Measurements from ENCODE around the gene HMG20A. TPM values are rescaled to one million over a fixed set of nuclear protein-coding genes. Genes with fewer than 3 reads are reported as not detected.
A peak's percentile ranks its signal among the peaks of the same experiment; 100 is the strongest.

HMG20A gene
- total RNA-seq (2013) = 22.3 TPM
- polyA plus RNA-seq (10 to 100 TPM; 11.6 to 26.4 (median 17.7) TPM), polyA minus RNA-seq (12.5 and 15.2 TPM in 2 replicates), total RNA-seq (5.7 to 22.8 (median 20.6) reads per million in 11 experiments)

- Histone ChIP-seq H4K20me1 (ENCODE audit: insufficient read depth, low read length) (peaks cover 7% of the 10 kb centered on the region), H3K36me3 (replicated peaks in 1 of 2; ENCODE audit: control insufficient read depth in 1 of 2, insufficient read depth in 2 of 2, low read length in 2 of 2) (peaks cover 0 to 5% of the 10 kb centered on the region in 2 donors), H3K4me2 (replicated peaks; ENCODE audit: extremely low read depth, low read length, poor library complexity, severe bottlenecking) (peak within 1 kb of the TSS; percentile 89), H3K27ac (ENCODE audit: low read depth in 1 of 2, low read length in 2 of 2) (peak within 1 kb of the TSS; percentile 83 to 96), H3K79me2 (ENCODE audit: insufficient read depth, low read length) (peaks cover 79% of the 10 kb centered on the region), H3K4me1 (ENCODE audit: control insufficient read depth in 1 of 2, insufficient read depth in 2 of 2, low read length in 2 of 2) (peaks cover 26 to 40% of the 10 kb centered on the region in 2 donors), H3K9me3 (replicated peaks in 1 of 2; ENCODE audit: control insufficient read depth in 1 of 2, insufficient read depth in 1 of 2, low read length in 2 of 2) (no peaks in the 10 kb centered on the region), H2AFZ (ENCODE audit: insufficient read depth, low read depth, low read length, poor library complexity, severe bottlenecking) (peak within 1 kb of the TSS; percentile 89), H3K4me3 (replicated peaks in 1 of 3; ENCODE audit: low read depth in 2 of 3, low read length in 3 of 3) (peak within 1 kb of the TSS; percentile 79 to 98 (median 91)), H3K27me3 (ENCODE audit: control insufficient read depth in 2 of 2, insufficient read depth in 2 of 2, low read length in 2 of 2) (peaks cover 0 to 2% of the 10 kb centered on the region in 2 donors), H3K9ac (ENCODE audit: insufficient read depth, low read length, poor library complexity, severe bottlenecking) (peak within 1 kb of the TSS; percentile 83)
- peak in 2 of 3 donors; percentile 70 to 79 for DNase-seq
- Mint-ChIP-seq H3K27ac (peak within 1 kb of the TSS; percentile 93 to 97 (median 95)), H3K9me3 (peaks cover 0 to 2% (median 0%) of the 10 kb centered on the region in 7 donors), H3K4me1 (peaks cover 34% of the 10 kb centered on the region), H3K27me3 (ENCODE audit: low read depth in 3 of 3) (peaks cover 0 to 8% (median 6%) of the 10 kb centered on the region in 3 donors), H3K4me3 (peak within 1 kb of the TSS; percentile 91 to 95), H3K36me3 (peaks cover 5 to 8% of the 10 kb centered on the region in 2 donors)
- 0% methylated on average over 11 of the region's 25 CpGs for whole genome bisulfite sequencing (ENCODE audit: insufficient coverage)
- intact Hi-C loops (cut with micrococcal nuclease) = loop anchor here in 1 of 2 donors (5.0 to 10.0 kb wide), 2 partner anchors 488 to 516 kb away; partner anchors contain the start of genes RCN2 and SCAPER
- TF ChIP-seq, protein P1, sequence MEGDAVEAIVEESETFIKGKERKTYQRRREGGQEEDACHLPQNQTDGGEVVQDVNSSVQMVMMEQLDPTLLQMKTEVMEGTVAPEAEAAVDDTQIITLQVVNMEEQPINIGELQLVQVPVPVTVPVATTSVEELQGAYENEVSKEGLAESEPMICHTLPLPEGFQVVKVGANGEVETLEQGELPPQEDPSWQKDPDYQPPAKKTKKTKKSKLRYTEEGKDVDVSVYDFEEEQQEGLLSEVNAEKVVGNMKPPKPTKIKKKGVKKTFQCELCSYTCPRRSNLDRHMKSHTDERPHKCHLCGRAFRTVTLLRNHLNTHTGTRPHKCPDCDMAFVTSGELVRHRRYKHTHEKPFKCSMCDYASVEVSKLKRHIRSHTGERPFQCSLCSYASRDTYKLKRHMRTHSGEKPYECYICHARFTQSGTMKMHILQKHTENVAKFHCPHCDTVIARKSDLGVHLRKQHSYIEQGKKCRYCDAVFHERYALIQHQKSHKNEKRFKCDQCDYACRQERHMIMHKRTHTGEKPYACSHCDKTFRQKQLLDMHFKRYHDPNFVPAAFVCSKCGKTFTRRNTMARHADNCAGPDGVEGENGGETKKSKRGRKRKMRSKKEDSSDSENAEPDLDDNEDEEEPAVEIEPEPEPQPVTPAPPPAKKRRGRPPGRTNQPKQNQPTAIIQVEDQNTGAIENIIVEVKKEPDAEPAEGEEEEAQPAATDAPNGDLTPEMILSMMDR (IDR thresholded peaks at IDR 0.05) = no peak
Observed at GRCh38 chr15:77420610-77421369, at the start of gene HMG20A. TSS of gene HMG20A (plus strand) at chr15:77420888. CDS start at chr15:77458408, 37,520 bp downstream.

DNA sequence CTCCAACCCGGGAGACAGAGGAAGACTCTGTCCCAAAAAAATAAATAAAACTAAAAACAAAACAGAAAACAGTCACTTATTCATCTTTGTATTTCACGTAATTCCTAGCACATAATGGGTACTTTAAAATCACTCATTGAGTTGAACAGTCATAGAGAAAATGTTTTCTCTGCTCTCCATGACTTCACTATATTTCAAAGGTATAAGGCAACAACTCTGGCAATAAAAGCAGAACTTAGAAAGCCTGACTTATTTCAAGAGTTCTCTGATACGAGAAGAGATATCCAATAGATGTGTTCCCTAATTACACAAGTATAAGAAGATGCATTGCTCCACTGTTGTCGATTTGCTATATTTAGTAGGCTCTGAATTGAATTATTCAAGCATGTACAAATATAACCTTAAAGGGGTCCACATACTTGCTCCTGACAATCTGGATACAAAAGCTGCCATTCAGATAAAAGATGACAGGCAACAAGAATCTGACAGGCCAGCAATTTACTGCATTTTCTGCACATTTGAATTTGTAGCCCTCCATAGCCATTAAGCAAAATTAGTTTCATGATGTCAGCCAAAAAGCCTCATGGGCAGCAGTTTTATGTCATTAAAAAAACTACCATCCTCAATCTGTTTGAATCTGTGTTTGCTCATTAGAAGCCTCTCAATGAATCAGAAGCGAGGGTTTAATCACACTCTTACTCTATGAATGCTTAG, 48.7 kb upstream of the HMG20A start:
- Histone ChIP-seq H3K36me3 (replicated peaks in 1 of 2; ENCODE audit: control insufficient read depth in 1 of 2, insufficient read depth in 2 of 2, low read length in 2 of 2) (no peaks in the 10 kb centered on the region), H3K4me1 (ENCODE audit: control insufficient read depth in 1 of 2, insufficient read depth in 2 of 2, low read length in 2 of 2) (no peaks in the 10 kb centered on the region), H3K27me3 (ENCODE audit: control insufficient read depth in 2 of 2, insufficient read depth in 2 of 2, low read length in 2 of 2) (no peaks in the 10 kb centered on the region), H3K9me3 (replicated peaks in 1 of 2; ENCODE audit: control insufficient read depth in 1 of 2, insufficient read depth in 1 of 2, low read length in 2 of 2) (no peaks in the 10 kb centered on the region), H3K27ac (ENCODE audit: low read depth in 1 of 2, low read length in 2 of 2) (no peak overlapping the region), H4K20me1 (ENCODE audit: insufficient read depth, low read length) (peaks cover 4% of the 10 kb centered on the region), H2AFZ (ENCODE audit: insufficient read depth, low read depth, low read length, poor library complexity, severe bottlenecking) (no peak overlapping the region), H3K4me2 (replicated peaks; ENCODE audit: extremely low read depth, low read length, poor library complexity, severe bottlenecking) (no peak overlapping the region), H3K4me3 (replicated peaks in 1 of 3; ENCODE audit: low read depth in 2 of 3, low read length in 3 of 3) (no peak overlapping the region), H3K79me2 (ENCODE audit: insufficient read depth, low read length) (no peaks in the 10 kb centered on the region), H3K9ac (ENCODE audit: insufficient read depth, low read length, poor library complexity, severe bottlenecking) (no peak overlapping the region)
- H3K27me3 Mint-ChIP-seq (ENCODE audit: low read depth in 3 of 3) = peaks cover 0 to 2% (median 0%) of the 10 kb centered on the region in 3 donors
- TF ChIP-seq, protein P1 (IDR thresholded peaks at IDR 0.05) = no peak
- H3K36me3 Mint-ChIP-seq = no peaks in the 10 kb centered on the region
- no peak overlapping the region for H3K4me3 Mint-ChIP-seq
- no peaks in the 10 kb centered on the region for H3K4me1 Mint-ChIP-seq
- no peak for DNase-seq
- no CpG with 5 or more reads among the region's 5 CpGs for WGBS (ENCODE audit: insufficient coverage)
- intact Hi-C loops (cut with micrococcal nuclease) = no loop called here
- no peak overlapping the region for H3K27ac Mint-ChIP-seq
- peaks cover 0 to 5% (median 0%) of the 10 kb centered on the region in 7 donors for H3K9me3 Mint-ChIP-seq

Measured in CD14-positive monocyte (primary cell).